GM18861 (cell line): ENCODE measurements around the gene OR51E1.
A peak's percentile ranks its signal among the peaks of the same experiment; 100 is the strongest.

Source experiments
- ATAC-seq: cut with Tn5 transposase; IDR thresholded peaks from one replicate; pipeline ENCODE4 v1.9.1; 2021; ENCODE audit not compliant: unreplicated experiment

Gene OR51E1

GRCh38 chr11:4647766-4648165 lies 4.0 kb downstream of the OR51E1 start:
- no peak for ATAC-seq

GRCh38 chr11:4654635-4655369 lies 11.0 kb downstream of the OR51E1 start:
- no peak for ATAC-seq

- no peak for ATAC-seq
Measured at GRCh38 chr11:4658629-4659445, 15.1 kb downstream of the OR51E1 start.

- ATAC-seq: no peak
Measured at GRCh38 chr11:4662876-4663275, 19.1 kb downstream of the OR51E1 start.

GRCh38 chr11:4664183-4664582 lies 20.4 kb downstream of the OR51E1 start:
- ATAC-seq: no peak

- ATAC-seq: no peak
Measured at GRCh38 chr11:4664786-4665185, 21.0 kb downstream of the OR51E1 start.

GRCh38 chr11:4665424-4665823 lies 21.6 kb downstream of the OR51E1 start:
- no peak for ATAC-seq

- ATAC-seq: no peak
Measured at GRCh38 chr11:4671741-4672140, 28.0 kb downstream of the OR51E1 start.

GRCh38 chr11:4672470-4672869 lies 28.7 kb downstream of the OR51E1 start:
- no peak for ATAC-seq

- ATAC-seq: no peak
Measured at GRCh38 chr11:4673781-4674180, 30.0 kb downstream of the OR51E1 start.

GRCh38 chr11:4677948-4678347 lies 34.2 kb downstream of the OR51E1 start:
- no peak for ATAC-seq

GRCh38 chr11:4680341-4680740 lies 36.6 kb downstream of the OR51E1 start:
- ATAC-seq: no peak

- ATAC-seq: no peak
Measured at GRCh38 chr11:4682623-4683419, 39.0 kb downstream of the OR51E1 start.

- no peak for ATAC-seq
Measured at GRCh38 chr11:4684631-4685285, 41.0 kb downstream of the OR51E1 start.

GRCh38 chr11:4695442-4695841 lies 51.7 kb downstream of the OR51E1 start:
- no peak for ATAC-seq

GRCh38 chr11:4697585-4697984 lies 53.8 kb downstream of the OR51E1 start, which contains the start of gene OR51E2:
Gene OR51E2 (minus strand): TSS chr11:4697853. CDS start chr11:4682711, 15,142 bp downstream.
- no peak for ATAC-seq

GRCh38 chr11:4699697-4700435 lies 56.1 kb downstream of the OR51E1 start:
- ATAC-seq: peak; percentile 97

GRCh38 chr11:4700436-4700820 lies 56.6 kb downstream of the OR51E1 start:
- ATAC-seq: no peak

- no peak for ATAC-seq
Measured at GRCh38 chr11:4704054-4704789, 60.4 kb downstream of the OR51E1 start, which contains the start of gene MMP26. Gene MMP26 (plus strand): TSS chr11:4704784.
